ENCODE results near the gene RBMS1.

Gene RBMS1

GRCh38 chr2:160269365-160269764 lies 224.2 kb downstream of the RBMS1 start:
- DNase-seq, result no peak

GRCh38 chr2:160268151-160268781 lies 225.3 kb downstream of the RBMS1 start:
- DNase-seq, result no peak

GRCh38 chr2:160267692-160268091 lies 225.9 kb downstream of the RBMS1 start:
- no peak for DNase-seq

- DNase-seq, result no peak
Measured at GRCh38 chr2:160267022-160267421, 226.6 kb downstream of the RBMS1 start.

- no peak for DNase-seq
Measured at GRCh38 chr2:160266037-160266551, 227.5 kb downstream of the RBMS1 start.

GRCh38 chr2:160264308-160264707 lies 229.3 kb downstream of the RBMS1 start:
- DNase-seq, result no peak

GRCh38 chr2:160261732-160262131 lies 231.9 kb downstream of the RBMS1 start:
- DNase-seq, result no peak

GRCh38 chr2:160258492-160258805 lies 235.2 kb downstream of the RBMS1 start:
- no peak for DNase-seq

- no peak for DNase-seq
Measured at GRCh38 chr2:160257743-160258491, 235.7 kb downstream of the RBMS1 start.

GRCh38 chr2:160257041-160257742 lies 236.4 kb downstream of the RBMS1 start:
- no peak for DNase-seq

- no peak for DNase-seq
Measured at GRCh38 chr2:160256507-160256906, 237.1 kb downstream of the RBMS1 start.

GRCh38 chr2:160255408-160255807 lies 238.2 kb downstream of the RBMS1 start:
- no peak for DNase-seq

- DNase-seq, result no peak
Measured at GRCh38 chr2:160254189-160254762, 239.3 kb downstream of the RBMS1 start.

GRCh38 chr2:160253440-160254188 lies 240.0 kb downstream of the RBMS1 start:
- DNase-seq, result no peak

GRCh38 chr2:160252900-160253299 lies 240.7 kb downstream of the RBMS1 start:
- DNase-seq, result no peak

- peak in 1 of 2 donors; percentile 72 for DNase-seq
Measured at GRCh38 chr2:160252278-160252887, 241.2 kb downstream of the RBMS1 start.

GRCh38 chr2:160251569-160251968 lies 242.0 kb downstream of the RBMS1 start:
- DNase-seq, result no peak

GRCh38 chr2:160249876-160250275 lies 243.7 kb downstream of the RBMS1 start:
- DNase-seq, result no peak

- no peak for DNase-seq
Measured at GRCh38 chr2:160247296-160248035, 246.1 kb downstream of the RBMS1 start.

GRCh38 chr2:160246356-160246755 lies 247.3 kb downstream of the RBMS1 start:
- no peak for DNase-seq

GRCh38 chr2:160245614-160246155 lies 247.9 kb downstream of the RBMS1 start:
- no peak for DNase-seq
